Skeletal muscle satellite cell (primary cell): ENCODE measurements around the gene MAGI2.
"Not testable (repeated sequence)": the region's sequence is repeated elsewhere in the genome, so short reads cannot be mapped to it uniquely, and the experiment has no call there.

Experiments
- H3K27me3 ChIP-seq: 2 replicates; pipeline ENCODE4 v1.7.0; 2013; ENCODE audit warnings: low read length; ENCODE audit not compliant: control insufficient read depth, insufficient read depth
- H3K36me3 ChIP-seq: 2 replicates; pipeline ENCODE4 v1.7.0; 2013; ENCODE audit warnings: mild to moderate bottlenecking, control low read depth, low read length; ENCODE audit not compliant: insufficient read depth
- H3K4me1 ChIP-seq: 2 replicates; pipeline ENCODE4 v1.7.0; 2013; ENCODE audit warnings: low read length; ENCODE audit not compliant: control insufficient read depth, insufficient read depth
- H3K4me2 ChIP-seq: 2 replicates; pipeline ENCODE4 v1.7.0; 2013; ENCODE audit warnings: mild to moderate bottlenecking, low read length
- H3K4me3 ChIP-seq: 2 replicates; pipeline ENCODE4 v1.7.0; 2013; ENCODE audit warnings: low read length
- H3K9ac ChIP-seq: 2 replicates; pipeline ENCODE4 v1.7.0; 2013; ENCODE audit warnings: mild to moderate bottlenecking, low read depth, low read length, moderate library complexity
- H3K9me3 ChIP-seq: replicated peaks from 2 replicates; pipeline ENCODE4 v1.7.0; 2013; ENCODE audit warnings: mild to moderate bottlenecking, control low read depth, low read length

MAGI2 gene

GRCh38 chr7:78015574-78016260 is 1437.8 kb downstream of the MAGI2 start:
- Histone ChIP-seq H3K27me3 (peaks cover 3% of the 10 kb centered on the region), H3K36me3 (no peaks in the 10 kb centered on the region), H3K4me3 (no peak overlapping the region), H3K9me3 (no peaks in the 10 kb centered on the region), H3K4me2 (no peak overlapping the region), H3K4me1 (peaks cover 17% of the 10 kb centered on the region), H3K9ac (no peak overlapping the region)

GRCh38 chr7:78014401-78014800 is 1439.1 kb downstream of the MAGI2 start:
- no peak overlapping the region for H3K9ac ChIP-seq
- peaks cover 4% of the 10 kb centered on the region for H3K27me3 ChIP-seq
- H3K4me2 ChIP-seq: no peak overlapping the region
- H3K4me3 ChIP-seq: no peak overlapping the region
- H3K36me3 ChIP-seq: no peaks in the 10 kb centered on the region
- H3K9me3 ChIP-seq: no peaks in the 10 kb centered on the region
- H3K4me1 ChIP-seq: peaks cover 11% of the 10 kb centered on the region

- Histone ChIP-seq H3K9ac (no peak overlapping the region), H3K27me3 (peaks cover 4% of the 10 kb centered on the region), H3K4me3 (no peak overlapping the region), H3K4me1 (peaks cover 3% of the 10 kb centered on the region), H3K9me3 (no peaks in the 10 kb centered on the region), H3K36me3 (no peaks in the 10 kb centered on the region), H3K4me2 (no peak overlapping the region)
These were observed 1440.1 kb downstream of the MAGI2 start for GRCh38 chr7:78013386-78013785.

GRCh38 chr7:78011642-78012041 is 1441.8 kb downstream of the MAGI2 start:
- Histone ChIP-seq H3K4me3 (no peak overlapping the region), H3K9me3 (no peaks in the 10 kb centered on the region), H3K36me3 (no peaks in the 10 kb centered on the region), H3K9ac (no peak overlapping the region), H3K27me3 (peaks cover 4% of the 10 kb centered on the region), H3K4me1 (no peaks in the 10 kb centered on the region), H3K4me2 (no peak overlapping the region)

- Histone ChIP-seq H3K27me3 (peaks cover 4% of the 10 kb centered on the region), H3K4me2 (no peak overlapping the region), H3K9me3 (no peaks in the 10 kb centered on the region), H3K36me3 (no peaks in the 10 kb centered on the region), H3K4me3 (no peak overlapping the region), H3K9ac (no peak overlapping the region), H3K4me1 (no peaks in the 10 kb centered on the region)
These were observed 1446.2 kb downstream of the MAGI2 start for GRCh38 chr7:78007231-78007630.

GRCh38 chr7:78006063-78006755 is 1447.3 kb downstream of the MAGI2 start:
- Histone ChIP-seq H3K27me3 (peaks cover 4% of the 10 kb centered on the region), H3K4me1 (no peaks in the 10 kb centered on the region), H3K4me3 (no peak overlapping the region), H3K9me3 (no peaks in the 10 kb centered on the region), H3K36me3 (no peaks in the 10 kb centered on the region), H3K9ac (no peak overlapping the region), H3K4me2 (no peak overlapping the region)

- Histone ChIP-seq H3K36me3 (no peaks in the 10 kb centered on the region), H3K4me2 (no peak overlapping the region), H3K4me3 (no peak overlapping the region), H3K27me3 (no peaks in the 10 kb centered on the region), H3K4me1 (no peaks in the 10 kb centered on the region), H3K9ac (no peak overlapping the region), H3K9me3 (no peaks in the 10 kb centered on the region)
These were observed 1450.8 kb downstream of the MAGI2 start for GRCh38 chr7:78002715-78003114.

GRCh38 chr7:78002021-78002420 is 1451.4 kb downstream of the MAGI2 start:
- no peaks in the 10 kb centered on the region for H3K4me1 ChIP-seq
- H3K36me3 ChIP-seq: no peaks in the 10 kb centered on the region
- H3K9ac ChIP-seq: no peak overlapping the region
- no peak overlapping the region for H3K4me2 ChIP-seq
- H3K9me3 ChIP-seq: no peaks in the 10 kb centered on the region
- no peak overlapping the region for H3K4me3 ChIP-seq
- H3K27me3 ChIP-seq: no peaks in the 10 kb centered on the region

- not testable (repeated sequence) for H3K27me3 ChIP-seq, H3K36me3 ChIP-seq, H3K9me3 ChIP-seq, H3K4me3 ChIP-seq, H3K9ac ChIP-seq, H3K4me2 ChIP-seq, H3K4me1 ChIP-seq
These were observed 1454.3 kb downstream of the MAGI2 start for GRCh38 chr7:77999168-77999567.

- Histone ChIP-seq H3K9ac (no peak overlapping the region), H3K9me3 (no peaks in the 10 kb centered on the region), H3K36me3 (no peaks in the 10 kb centered on the region), H3K4me1 (peaks cover 7% of the 10 kb centered on the region), H3K27me3 (no peaks in the 10 kb centered on the region), H3K4me3 (no peak overlapping the region), H3K4me2 (no peak overlapping the region)
These were observed 1457.8 kb downstream of the MAGI2 start for GRCh38 chr7:77995717-77996116.

- Histone ChIP-seq H3K27me3 (no peaks in the 10 kb centered on the region), H3K4me2 (no peak overlapping the region), H3K36me3 (no peaks in the 10 kb centered on the region), H3K9me3 (no peaks in the 10 kb centered on the region), H3K4me3 (no peak overlapping the region), H3K4me1 (peaks cover 11% of the 10 kb centered on the region), H3K9ac (no peak overlapping the region)
These were observed 1459.6 kb downstream of the MAGI2 start for GRCh38 chr7:77993838-77994237.

GRCh38 chr7:77991656-77992055 is 1461.8 kb downstream of the MAGI2 start:
- Histone ChIP-seq H3K4me2 (no peak overlapping the region), H3K9me3 (no peaks in the 10 kb centered on the region), H3K4me1 (peaks cover 11% of the 10 kb centered on the region), H3K9ac (no peak overlapping the region), H3K36me3 (no peaks in the 10 kb centered on the region), H3K4me3 (no peak overlapping the region), H3K27me3 (no peaks in the 10 kb centered on the region)
